Left lung (tissue), 10 donors: Measurements from ENCODE around the gene RAP2A. TPM values are rescaled to one million over a fixed set of nuclear protein-coding genes. Genes with fewer than 3 reads are reported as not detected.
A peak's percentile ranks its signal among the peaks of the same experiment; 100 is the strongest.

ENCODE experiments used
- ATAC-seq: fragments of 200-7000 bp; cut with Tn5 transposase; one replicate; pipeline ENCODE4 v1.9.1; 2020; ENCODE audit warnings: moderate library complexity
- DNase-seq, 4 donors: peaks; one replicate each; pipeline ENCODE4 v3.0.0-alpha.2; 2013 to 2020
- H3K27ac ChIP-seq, 2 donors: fragments of 200-600 bp; sonication (generic) in 1 of 2; one replicate each; pipeline versions ENCODE4 v1.5.0 to v1.8.0; 2020 to 2021
- H3K27me3 ChIP-seq, 2 donors: fragments of 200-600 bp; sonication (generic) in 1 of 2; one replicate each; pipeline versions ENCODE4 v1.5.0 to v1.8.0; 2020 to 2021
- H3K36me3 ChIP-seq, 2 donors: fragments of 200-600 bp; sonication (generic) in 1 of 2; one replicate each; pipeline versions ENCODE4 v1.5.0 to v1.8.0; 2020 to 2021
- H3K4me1 ChIP-seq, 2 donors: fragments of 200-600 bp; one replicate each; pipeline ENCODE4 v1.8.0; 2021
- H3K4me3 ChIP-seq, 2 donors: fragments of 200-600 bp; sonication (generic) in 1 of 2; one replicate each; pipeline versions ENCODE4 v1.5.0 to v1.8.0; 2020 to 2021; ENCODE audit warnings: mild to moderate bottlenecking in 1 of 2
- H3K9me3 ChIP-seq, 2 donors: fragments of 200-600 bp; sonication (generic) in 1 of 2; one replicate each; pipeline versions ENCODE4 v1.5.0 to v1.8.0; 2020 to 2021
- intact Hi-C, 2 donors: fragments of 100-400 bp; cut with DNase I; formaldehyde crosslinking; loops; one replicate each; pipeline versions ENCODE4 v1.11.2 to v1.14.2; 2022
- polyA plus RNA-seq, 6 donors: library from polyadenylated mRNA; unstranded; fragments of 120-200 nt; gene quantifications; one replicate each; pipeline ENCODE4 v1.2.1, GENCODE V29; 2013; ENCODE audit not compliant: insufficient read length in 6 of 6
- total RNA-seq, 2 donors: library from RNA; stranded (reverse); fragmentation: NEBNext Ultra II Directional; extraction: Animal tissue kit (Norgen Biotek cat#: 25700); gene quantifications; one replicate each; pipeline ENCODE4 v1.2.1, GENCODE V29; 2021
- TF ChIP-seq, protein P1 (sequence below), 2 donors: fragments of 200-600 bp; sonication (generic) in 1 of 2; IDR thresholded peaks; one replicate each; pipeline versions ENCODE4 v1.5.0 to v1.8.0; 2021; ENCODE audit warnings: antibody characterized with exemption in 2 of 2
- donor health status: DM: no; HTN: yes; CAD: no.
- donor health status: DM: no; HTN: no; CAD: no.

Gene RAP2A
- total and polyA plus RNA-seq, 8 donors, result 44.7 to 53.5 (median 49.1) TPM

DNA sequence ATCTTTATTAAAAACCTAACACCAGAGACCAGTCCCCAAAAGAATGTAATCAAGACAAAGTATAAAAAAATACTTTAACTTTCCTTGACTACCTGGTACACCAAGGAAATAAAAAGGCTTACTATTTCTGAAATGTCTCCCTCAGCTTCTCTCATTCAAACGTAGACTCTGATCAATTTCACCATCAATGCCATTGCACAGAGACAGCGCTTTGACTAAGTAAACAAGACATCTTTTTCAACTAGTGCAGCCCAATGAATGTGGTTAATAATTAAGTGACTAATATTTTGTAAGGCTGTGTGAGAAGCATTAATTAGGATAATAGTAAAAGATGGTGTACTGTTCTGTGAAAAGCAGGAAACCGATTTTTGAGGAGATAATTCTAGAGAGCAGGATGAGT is 7.3 kb upstream of the RAP2A start:
- ATAC-seq (no peak), DNase-seq (no peak)
- TF ChIP-seq, protein P1, sequence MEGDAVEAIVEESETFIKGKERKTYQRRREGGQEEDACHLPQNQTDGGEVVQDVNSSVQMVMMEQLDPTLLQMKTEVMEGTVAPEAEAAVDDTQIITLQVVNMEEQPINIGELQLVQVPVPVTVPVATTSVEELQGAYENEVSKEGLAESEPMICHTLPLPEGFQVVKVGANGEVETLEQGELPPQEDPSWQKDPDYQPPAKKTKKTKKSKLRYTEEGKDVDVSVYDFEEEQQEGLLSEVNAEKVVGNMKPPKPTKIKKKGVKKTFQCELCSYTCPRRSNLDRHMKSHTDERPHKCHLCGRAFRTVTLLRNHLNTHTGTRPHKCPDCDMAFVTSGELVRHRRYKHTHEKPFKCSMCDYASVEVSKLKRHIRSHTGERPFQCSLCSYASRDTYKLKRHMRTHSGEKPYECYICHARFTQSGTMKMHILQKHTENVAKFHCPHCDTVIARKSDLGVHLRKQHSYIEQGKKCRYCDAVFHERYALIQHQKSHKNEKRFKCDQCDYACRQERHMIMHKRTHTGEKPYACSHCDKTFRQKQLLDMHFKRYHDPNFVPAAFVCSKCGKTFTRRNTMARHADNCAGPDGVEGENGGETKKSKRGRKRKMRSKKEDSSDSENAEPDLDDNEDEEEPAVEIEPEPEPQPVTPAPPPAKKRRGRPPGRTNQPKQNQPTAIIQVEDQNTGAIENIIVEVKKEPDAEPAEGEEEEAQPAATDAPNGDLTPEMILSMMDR (IDR thresholded peaks at IDR 0.05), result no peak
- Histone ChIP-seq H3K4me3 (no peak overlapping the region), H3K27ac (no peak overlapping the region), H3K36me3 (no peaks in the 10 kb centered on the region), H3K9me3 (no peaks in the 10 kb centered on the region), H3K4me1 (no peaks in the 10 kb centered on the region), H3K27me3 (no peaks in the 10 kb centered on the region)
- intact Hi-C loops, result no loop called here

DNA sequence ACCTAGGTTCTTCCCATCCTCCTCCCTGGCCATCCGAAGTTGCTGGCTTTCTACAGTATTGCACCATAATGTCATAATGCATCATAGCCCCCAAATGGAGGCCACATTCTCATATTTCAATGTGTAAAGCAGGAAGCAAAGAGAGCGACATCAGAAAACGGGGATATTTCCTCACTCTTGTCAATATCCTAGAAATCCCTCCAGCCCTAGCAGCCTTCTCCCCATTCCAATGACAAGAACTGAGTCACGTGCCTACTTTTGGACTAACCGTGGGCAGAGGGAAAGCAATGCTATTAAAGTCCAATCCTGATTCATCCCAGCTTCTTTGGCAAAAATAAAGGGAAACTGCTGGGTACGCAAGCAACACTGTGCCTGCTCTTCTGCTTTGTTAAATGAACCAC is 4.3 kb upstream of the RAP2A start:
- intact Hi-C loops, result no loop called here
- Histone ChIP-seq H3K27ac (no peak overlapping the region), H3K4me3 (no peak overlapping the region), H3K36me3 (no peaks in the 10 kb centered on the region), H3K9me3 (no peaks in the 10 kb centered on the region), H3K4me1 (peaks cover 0 to 5% of the 10 kb centered on the region in 2 donors), H3K27me3 (no peaks in the 10 kb centered on the region)
- ATAC-seq (no peak), DNase-seq (peak in 1 of 4 donors; percentile 56)
- TF ChIP-seq, protein P1 (IDR thresholded peaks at IDR 0.05), result no peak

DNA sequence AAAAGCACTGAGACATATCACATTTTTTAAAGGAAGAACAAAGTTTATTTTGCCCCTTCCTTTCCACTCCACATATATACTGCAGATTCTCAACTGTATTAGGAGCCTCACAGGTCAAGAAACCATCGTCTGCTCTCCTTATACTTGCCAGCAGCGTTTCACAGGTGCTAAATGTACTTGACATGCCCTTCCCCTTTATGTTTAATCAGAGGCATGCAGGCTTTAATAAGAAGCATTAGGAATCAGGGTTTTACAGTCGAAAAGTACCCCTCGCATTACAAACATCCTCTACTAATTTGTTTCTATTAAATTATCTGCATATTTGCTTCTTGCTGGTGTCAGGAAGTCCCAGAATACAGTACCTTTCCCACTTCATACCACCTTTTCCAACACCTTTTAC is 3.7 kb upstream of the RAP2A start:
- Histone ChIP-seq H3K27ac (no peak overlapping the region), H3K27me3 (no peaks in the 10 kb centered on the region), H3K9me3 (no peaks in the 10 kb centered on the region), H3K4me3 (no peak overlapping the region), H3K4me1 (peaks cover 0 to 10% of the 10 kb centered on the region in 2 donors), H3K36me3 (no peaks in the 10 kb centered on the region)
- TF ChIP-seq, protein P1 (IDR thresholded peaks at IDR 0.05), result no peak
- no peak for ATAC-seq
- DNase-seq, result no peak
- intact Hi-C loops, result no loop called here

DNA sequence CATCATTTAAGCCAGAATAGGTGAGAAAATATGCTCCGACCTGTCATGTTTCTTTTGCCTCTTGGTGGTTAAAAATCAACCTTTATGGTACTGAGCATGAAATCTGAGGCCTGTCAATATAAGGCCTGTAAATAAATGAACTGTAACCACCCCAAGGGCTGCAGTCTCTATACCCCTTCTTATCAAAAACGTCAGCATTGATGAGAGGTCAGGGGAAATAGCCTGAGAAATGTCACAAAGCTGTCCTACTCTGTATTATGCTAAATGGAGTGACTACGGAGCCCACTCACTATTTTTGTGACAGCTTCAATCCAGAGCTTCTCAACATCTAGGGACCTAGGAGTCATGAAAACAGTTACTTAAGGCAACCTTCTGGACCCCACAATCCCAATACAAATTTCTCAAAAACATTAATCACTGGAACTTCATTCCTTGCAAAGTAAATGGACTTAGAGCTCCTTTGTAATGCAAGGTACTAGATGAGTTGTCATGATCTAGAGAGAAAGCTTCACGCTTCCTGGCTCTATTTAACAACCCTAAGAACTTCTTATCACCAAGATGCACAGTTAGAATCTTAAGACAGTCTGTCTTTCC is 2.7 kb upstream of the RAP2A start:
- no peaks in the 10 kb centered on the region for H3K36me3 ChIP-seq
- intact Hi-C loops, result no loop called here
- no peak overlapping the region for H3K4me3 ChIP-seq
- TF ChIP-seq, protein P1 (IDR thresholded peaks at IDR 0.05), result no peak
- H3K4me1 ChIP-seq, result peaks cover 0 to 19% of the 10 kb centered on the region in 2 donors
- no peaks in the 10 kb centered on the region for H3K27me3 ChIP-seq
- no peak overlapping the region for H3K27ac ChIP-seq
- no peak for ATAC-seq
- no peak for DNase-seq
- H3K9me3 ChIP-seq, result no peaks in the 10 kb centered on the region

DNA sequence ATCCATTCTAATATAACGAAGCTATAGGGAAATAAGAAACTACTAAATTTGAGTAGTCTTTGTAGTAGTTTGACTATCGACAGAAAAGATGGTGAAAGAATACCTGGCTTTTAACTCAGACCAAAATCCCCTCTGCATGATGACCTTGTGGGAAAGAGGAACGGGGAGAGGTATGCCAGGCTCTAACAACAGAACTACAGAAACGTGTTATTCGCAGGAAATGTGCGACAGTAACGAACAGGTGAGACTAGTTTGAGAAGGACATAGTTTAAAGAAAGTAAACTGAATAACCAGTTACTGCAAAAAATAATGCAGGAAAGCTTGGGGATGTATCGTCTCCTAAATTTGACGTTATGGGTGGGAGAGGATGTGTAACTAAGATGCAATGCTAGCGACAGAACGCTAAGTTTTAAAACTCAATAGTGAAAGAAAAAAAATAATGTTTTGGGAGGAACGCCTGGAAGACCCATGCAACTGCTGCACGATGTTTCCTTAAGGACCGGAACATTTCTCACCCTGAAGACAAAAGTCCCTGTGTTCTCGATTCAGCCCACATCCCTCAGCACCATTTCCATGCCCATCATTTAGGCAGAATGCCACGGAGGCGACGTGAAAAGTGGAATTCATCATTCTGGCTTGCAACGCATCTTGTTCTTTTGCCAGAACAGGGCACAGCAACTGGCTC is 1.6 kb upstream of the RAP2A start:
- no peak for ATAC-seq
- peak overlapping the region; percentile 57 to 82 for H3K4me3 ChIP-seq
- H3K4me1 ChIP-seq, result peaks cover 10 to 30% of the 10 kb centered on the region in 2 donors
- intact Hi-C loops, result no loop called here
- no peaks in the 10 kb centered on the region for H3K27me3 ChIP-seq
- DNase-seq, result no peak
- no peaks in the 10 kb centered on the region for H3K36me3 ChIP-seq
- TF ChIP-seq, protein P1 (IDR thresholded peaks at IDR 0.05), result no peak
- H3K27ac ChIP-seq, result peak overlapping the region; percentile 70 to 99
- H3K9me3 ChIP-seq, result no peaks in the 10 kb centered on the region
